ENCODE results near the gene PLA2G15. TPM values are rescaled to one million over a fixed set of nuclear protein-coding genes. Genes with fewer than 3 reads are reported as not detected.

The PLA2G15 gene
- total RNA-seq, 1 experiment from 2014 or later: 10.2 TPM

GRCh38 chr16:68252383-68252782, 7.2 kb downstream of the PLA2G15 start (continued):
- TF ChIP-seq, protein P1, sequence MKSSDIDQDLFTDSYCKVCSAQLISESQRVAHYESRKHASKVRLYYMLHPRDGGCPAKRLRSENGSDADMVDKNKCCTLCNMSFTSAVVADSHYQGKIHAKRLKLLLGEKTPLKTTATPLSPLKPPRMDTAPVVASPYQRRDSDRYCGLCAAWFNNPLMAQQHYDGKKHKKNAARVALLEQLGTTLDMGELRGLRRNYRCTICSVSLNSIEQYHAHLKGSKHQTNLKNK (CRISPR knock-in tag; IDR thresholded peaks at IDR 0.05): no peak

GRCh38 chr16:68253721-68254120, 8.5 kb downstream of the PLA2G15 start:
- Mint-ChIP-seq H3K9me3 (no peaks in the 10 kb centered on the region), H3K27me3 (ENCODE audit: low read depth) (no peaks in the 10 kb centered on the region), H3K27ac (no peak overlapping the region), H3K36me3 (0 out of 2 replicates have a peak, but pooled peaks cover 4% of the 10 kb centered on the region), H3K4me1 (no peaks in the 10 kb centered on the region), H3K4me3 (no peak overlapping the region)
- TF ChIP-seq ESRRA (CRISPR knock-in tag; IDR thresholded peaks at IDR 0.05; ENCODE audit: borderline replicate concordance) (no peak), ZNF263 (CRISPR knock-in tag; IDR thresholded peaks at IDR 0.05; ENCODE audit: low read depth) (no peak), ELF4 (CRISPR knock-in tag; IDR thresholded peaks at IDR 0.05; ENCODE audit: low read depth) (no peak), FOXP4 (CRISPR knock-in tag; IDR thresholded peaks at IDR 0.05) (no peak), IRF2 (CRISPR knock-in tag; IDR thresholded peaks at IDR 0.05; ENCODE audit: borderline replicate concordance, low read depth) (no peak), NFYB (CRISPR knock-in tag; conservative IDR thresholded peaks at IDR 0.05; ENCODE audit: low read depth) (no peak), HMGXB4 (CRISPR knock-in tag; IDR thresholded peaks at IDR 0.05) (no peak), CREB1 (CRISPR knock-in tag; IDR thresholded peaks at IDR 0.05) (no peak)
- TF ChIP-seq, protein P2, sequence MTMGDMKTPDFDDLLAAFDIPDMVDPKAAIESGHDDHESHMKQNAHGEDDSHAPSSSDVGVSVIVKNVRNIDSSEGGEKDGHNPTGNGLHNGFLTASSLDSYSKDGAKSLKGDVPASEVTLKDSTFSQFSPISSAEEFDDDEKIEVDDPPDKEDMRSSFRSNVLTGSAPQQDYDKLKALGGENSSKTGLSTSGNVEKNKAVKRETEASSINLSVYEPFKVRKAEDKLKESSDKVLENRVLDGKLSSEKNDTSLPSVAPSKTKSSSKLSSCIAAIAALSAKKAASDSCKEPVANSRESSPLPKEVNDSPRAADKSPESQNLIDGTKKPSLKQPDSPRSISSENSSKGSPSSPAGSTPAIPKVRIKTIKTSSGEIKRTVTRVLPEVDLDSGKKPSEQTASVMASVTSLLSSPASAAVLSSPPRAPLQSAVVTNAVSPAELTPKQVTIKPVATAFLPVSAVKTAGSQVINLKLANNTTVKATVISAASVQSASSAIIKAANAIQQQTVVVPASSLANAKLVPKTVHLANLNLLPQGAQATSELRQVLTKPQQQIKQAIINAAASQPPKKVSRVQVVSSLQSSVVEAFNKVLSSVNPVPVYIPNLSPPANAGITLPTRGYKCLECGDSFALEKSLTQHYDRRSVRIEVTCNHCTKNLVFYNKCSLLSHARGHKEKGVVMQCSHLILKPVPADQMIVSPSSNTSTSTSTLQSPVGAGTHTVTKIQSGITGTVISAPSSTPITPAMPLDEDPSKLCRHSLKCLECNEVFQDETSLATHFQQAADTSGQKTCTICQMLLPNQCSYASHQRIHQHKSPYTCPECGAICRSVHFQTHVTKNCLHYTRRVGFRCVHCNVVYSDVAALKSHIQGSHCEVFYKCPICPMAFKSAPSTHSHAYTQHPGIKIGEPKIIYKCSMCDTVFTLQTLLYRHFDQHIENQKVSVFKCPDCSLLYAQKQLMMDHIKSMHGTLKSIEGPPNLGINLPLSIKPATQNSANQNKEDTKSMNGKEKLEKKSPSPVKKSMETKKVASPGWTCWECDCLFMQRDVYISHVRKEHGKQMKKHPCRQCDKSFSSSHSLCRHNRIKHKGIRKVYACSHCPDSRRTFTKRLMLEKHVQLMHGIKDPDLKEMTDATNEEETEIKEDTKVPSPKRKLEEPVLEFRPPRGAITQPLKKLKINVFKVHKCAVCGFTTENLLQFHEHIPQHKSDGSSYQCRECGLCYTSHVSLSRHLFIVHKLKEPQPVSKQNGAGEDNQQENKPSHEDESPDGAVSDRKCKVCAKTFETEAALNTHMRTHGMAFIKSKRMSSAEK (CRISPR knock-in tag; IDR thresholded peaks at IDR 0.05; ENCODE audit: borderline replicate concordance): no peak
- POLR2A ChIA-PET: no interaction called here
- DNase-seq (ENCODE audit: low spot score) (no peak), ATAC-seq (no peak)
- CTCF ChIA-PET: no interaction called here

- H3K36me3 Mint-ChIP-seq: 0 out of 2 replicates have a peak, but pooled peaks cover 4% of the 10 kb centered on the region
- CTCF ChIA-PET: interaction anchor here (1.9 kb wide), 1 partner anchor 8 kb away, joined by 13 read pairs; the partner anchor contains the start of gene SLC7A6
- H3K4me3 Mint-ChIP-seq: no peak overlapping the region
- DNase-seq (ENCODE audit: low spot score) (no peak), ATAC-seq (0 out of 2 replicates have a peak, but pooled peaks have one; percentile 23)
- POLR2A ChIA-PET: no interaction called here
- H3K27ac Mint-ChIP-seq: no peak overlapping the region
- H3K4me1 Mint-ChIP-seq: no peaks in the 10 kb centered on the region
- H3K27me3 Mint-ChIP-seq (ENCODE audit: low read depth): no peaks in the 10 kb centered on the region
- H3K9me3 Mint-ChIP-seq: no peaks in the 10 kb centered on the region
- no peak for TF ChIP-seq FOXK1 (CRISPR knock-in tag; IDR thresholded peaks at IDR 0.05)
- no peak for TF ChIP-seq ZNF232 (CRISPR knock-in tag; IDR thresholded peaks at IDR 0.05)
- no peak for TF ChIP-seq ZNF423 (CRISPR knock-in tag; IDR thresholded peaks at IDR 0.05)
- TF ChIP-seq, protein P3, sequence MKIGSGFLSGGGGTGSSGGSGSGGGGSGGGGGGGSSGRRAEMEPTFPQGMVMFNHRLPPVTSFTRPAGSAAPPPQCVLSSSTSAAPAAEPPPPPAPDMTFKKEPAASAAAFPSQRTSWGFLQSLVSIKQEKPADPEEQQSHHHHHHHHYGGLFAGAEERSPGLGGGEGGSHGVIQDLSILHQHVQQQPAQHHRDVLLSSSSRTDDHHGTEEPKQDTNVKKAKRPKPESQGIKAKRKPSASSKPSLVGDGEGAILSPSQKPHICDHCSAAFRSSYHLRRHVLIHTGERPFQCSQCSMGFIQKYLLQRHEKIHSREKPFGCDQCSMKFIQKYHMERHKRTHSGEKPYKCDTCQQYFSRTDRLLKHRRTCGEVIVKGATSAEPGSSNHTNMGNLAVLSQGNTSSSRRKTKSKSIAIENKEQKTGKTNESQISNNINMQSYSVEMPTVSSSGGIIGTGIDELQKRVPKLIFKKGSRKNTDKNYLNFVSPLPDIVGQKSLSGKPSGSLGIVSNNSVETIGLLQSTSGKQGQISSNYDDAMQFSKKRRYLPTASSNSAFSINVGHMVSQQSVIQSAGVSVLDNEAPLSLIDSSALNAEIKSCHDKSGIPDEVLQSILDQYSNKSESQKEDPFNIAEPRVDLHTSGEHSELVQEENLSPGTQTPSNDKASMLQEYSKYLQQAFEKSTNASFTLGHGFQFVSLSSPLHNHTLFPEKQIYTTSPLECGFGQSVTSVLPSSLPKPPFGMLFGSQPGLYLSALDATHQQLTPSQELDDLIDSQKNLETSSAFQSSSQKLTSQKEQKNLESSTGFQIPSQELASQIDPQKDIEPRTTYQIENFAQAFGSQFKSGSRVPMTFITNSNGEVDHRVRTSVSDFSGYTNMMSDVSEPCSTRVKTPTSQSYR (CRISPR knock-in tag; IDR thresholded peaks at IDR 0.05): no peak
- no peak for TF ChIP-seq SOX15 (CRISPR knock-in tag; IDR thresholded peaks at IDR 0.05)
- no peak for TF ChIP-seq ELF4 (CRISPR knock-in tag; IDR thresholded peaks at IDR 0.05; ENCODE audit: low read depth)
- TF ChIP-seq HMGA2 (CRISPR knock-in tag; IDR thresholded peaks at IDR 0.05): no peak
- no peak for TF ChIP-seq GTF2I (CRISPR knock-in tag; conservative IDR thresholded peaks at IDR 0.05)
- no peak for TF ChIP-seq NFE2L1 (CRISPR knock-in tag; IDR thresholded peaks at IDR 0.05)
- TF ChIP-seq ATF1 (CRISPR knock-in tag; IDR thresholded peaks at IDR 0.05): no peak
- no peak for TF ChIP-seq GABPB1 (CRISPR knock-in tag; IDR thresholded peaks at IDR 0.05)
- TF ChIP-seq RELA (CRISPR knock-in tag; IDR thresholded peaks at IDR 0.05; ENCODE audit: borderline replicate concordance): no peak
- TF ChIP-seq OVOL2 (CRISPR knock-in tag; IDR thresholded peaks at IDR 0.05; ENCODE audit: borderline replicate concordance): no peak
Observed at GRCh38 chr16:68255712-68256111, 10.5 kb downstream of the PLA2G15 start.

Measured in WTC11 (cell line).